Measurements from ENCODE around the gene RNF141.
A peak's percentile ranks its signal among the peaks of the same experiment; 100 is the strongest.

Gene RNF141

DNA sequence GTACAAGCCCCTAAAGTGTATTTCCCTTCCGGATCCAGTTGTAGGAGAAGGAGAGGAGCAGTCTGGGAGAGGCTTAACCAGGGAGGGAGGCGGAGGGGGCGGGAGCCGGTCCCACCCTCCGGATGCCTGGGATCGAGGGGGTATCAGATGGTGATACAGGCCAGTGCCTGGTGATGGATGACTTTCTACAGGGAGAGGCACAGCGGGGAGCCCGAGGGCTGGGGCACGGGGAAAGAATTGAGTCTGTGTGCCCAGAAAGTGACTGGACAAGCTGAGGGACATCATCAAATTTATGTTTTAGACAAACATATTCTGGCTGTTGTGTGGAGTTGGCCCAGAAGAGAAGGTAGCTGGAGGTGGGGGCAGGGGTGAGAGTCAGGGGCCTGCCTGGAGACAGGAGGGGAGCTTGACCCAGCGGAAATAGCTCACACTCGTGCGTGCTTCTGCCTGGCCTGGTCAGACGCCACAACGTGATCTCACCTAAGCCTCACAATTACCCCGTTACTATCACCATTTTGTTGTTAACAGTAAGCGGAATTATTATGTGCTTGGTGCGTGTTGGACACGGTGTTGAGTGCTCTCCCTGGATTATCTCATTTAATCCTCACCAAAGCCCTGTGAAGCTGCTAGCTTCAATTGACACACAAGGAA is 43.5 kb downstream of the RNF141 start:
- no peak for DNase-seq

GRCh38 chr11:10496296-10496936 is 44.6 kb downstream of the RNF141 start:
- peak in 1 of 2 experiments; percentile 12 for DNase-seq

DNA sequence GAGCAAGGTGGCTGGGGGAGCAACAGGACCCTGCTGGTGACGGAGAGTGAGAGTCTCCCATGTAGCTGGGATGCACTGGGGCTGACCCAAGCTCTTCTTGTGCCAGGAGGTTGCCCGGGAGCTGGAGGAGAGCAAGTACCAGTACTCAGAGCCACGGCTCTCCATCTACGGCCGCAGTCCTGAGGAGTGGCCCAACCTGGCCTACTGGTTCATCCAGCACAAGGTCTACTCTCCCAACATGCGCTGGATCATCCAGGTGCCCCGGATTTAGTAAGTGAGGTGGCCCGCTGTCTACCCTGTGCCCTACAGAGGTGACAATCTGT is 45.6 kb downstream of the RNF141 start:
- peak in 1 of 2 experiments; percentile 7 for DNase-seq

- peak in 1 of 2 experiments; percentile 8 for DNase-seq
Observed at GRCh38 chr11:10494636-10495463, 46.1 kb downstream of the RNF141 start.

DNA sequence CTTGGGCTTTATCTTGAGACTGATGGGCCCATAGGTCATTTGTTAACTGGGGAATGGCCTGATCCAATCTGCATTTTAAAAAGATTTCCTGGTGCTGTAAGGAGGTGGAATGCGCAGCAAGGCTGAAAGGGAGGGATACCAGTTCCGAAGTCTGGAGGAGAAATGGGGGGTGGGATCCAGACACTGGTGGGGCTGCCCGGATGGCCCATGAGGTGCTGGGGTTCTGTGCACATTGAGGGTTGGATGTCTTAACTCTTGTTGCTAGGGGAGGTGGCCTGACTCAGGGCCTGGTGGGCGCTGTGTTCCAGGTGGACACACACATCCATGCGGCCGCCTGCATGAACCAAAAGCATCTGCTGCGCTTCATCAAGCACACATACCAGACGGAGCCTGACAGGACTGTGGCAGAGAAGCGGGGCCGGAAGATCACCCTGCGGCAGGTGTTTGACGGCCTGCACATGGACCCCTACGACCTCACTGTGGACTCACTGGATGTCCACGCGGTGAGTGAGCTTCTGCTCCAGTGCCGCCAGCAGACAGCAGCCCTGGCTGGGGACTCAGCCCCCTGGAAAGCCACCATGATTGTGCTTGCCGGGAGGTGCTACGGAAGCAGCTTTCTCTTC is 47.8 kb downstream of the RNF141 start:
- peak in 1 of 2 experiments; percentile 7 for DNase-seq

- peak in 1 of 2 experiments; percentile 1 for DNase-seq
Observed at GRCh38 chr11:10492084-10492483, 48.9 kb downstream of the RNF141 start.

DNA sequence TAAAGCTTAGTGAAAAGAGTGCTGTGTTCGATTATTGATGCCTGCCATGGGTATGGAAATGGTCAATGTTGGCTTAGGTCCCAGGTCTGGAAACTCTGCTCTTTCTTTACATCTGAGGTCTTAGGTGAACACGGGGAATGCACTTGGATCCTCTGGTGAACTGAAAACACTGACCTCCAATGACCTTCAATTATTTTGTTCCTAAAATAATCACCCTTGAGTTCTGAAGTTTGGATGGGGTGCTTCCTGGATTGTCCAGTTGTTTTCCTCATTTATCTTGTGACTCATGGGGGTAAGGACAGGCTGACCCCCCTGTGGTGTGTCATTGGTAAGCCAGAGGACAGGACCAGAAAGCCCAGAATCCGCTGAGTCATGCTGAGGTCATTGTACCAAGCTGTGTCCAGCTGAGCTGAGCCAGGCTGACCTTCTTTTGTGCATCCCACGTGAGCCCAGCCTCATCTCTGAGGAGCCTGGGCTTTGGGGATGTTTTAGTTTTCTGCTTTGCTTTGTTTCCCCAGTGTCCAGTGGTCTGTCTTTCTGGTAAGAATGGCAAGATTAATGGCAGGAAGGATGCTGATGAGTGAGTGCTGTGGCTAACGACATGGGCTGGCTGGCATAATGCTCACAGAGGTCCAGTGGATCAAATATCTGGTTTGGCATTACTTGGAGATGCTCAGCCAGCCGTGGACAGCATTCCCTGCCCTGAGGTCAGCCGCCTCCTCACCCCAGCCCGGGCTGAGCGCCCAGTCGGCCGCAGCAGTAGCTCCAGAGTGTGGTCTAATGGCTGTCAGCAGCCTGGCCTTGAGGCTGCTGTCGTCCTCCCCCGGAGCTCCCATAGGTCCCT is 50.4 kb downstream of the RNF141 start:
- DNase-seq: peak in 1 of 2 experiments; percentile 10

DNA sequence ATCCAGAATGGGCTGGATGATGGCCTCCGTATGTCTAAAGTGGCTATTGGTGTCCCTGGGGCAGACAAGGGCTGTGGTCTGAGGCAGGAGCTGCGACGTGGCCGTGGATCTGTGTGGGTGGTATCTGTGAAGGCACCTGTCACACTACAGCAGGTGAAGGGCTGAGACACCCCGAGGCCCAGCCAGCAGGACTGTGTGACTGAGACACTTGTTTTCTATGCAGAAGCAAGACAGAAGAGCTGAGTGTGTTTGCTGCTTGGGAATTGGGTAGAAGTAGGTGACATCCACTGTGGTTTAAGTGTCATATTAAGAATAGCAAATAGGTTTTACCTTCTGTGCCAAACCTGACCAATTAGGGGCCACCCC is 51.0 kb downstream of the RNF141 start:
- DNase-seq: peak; percentile 14 to 16

DNA sequence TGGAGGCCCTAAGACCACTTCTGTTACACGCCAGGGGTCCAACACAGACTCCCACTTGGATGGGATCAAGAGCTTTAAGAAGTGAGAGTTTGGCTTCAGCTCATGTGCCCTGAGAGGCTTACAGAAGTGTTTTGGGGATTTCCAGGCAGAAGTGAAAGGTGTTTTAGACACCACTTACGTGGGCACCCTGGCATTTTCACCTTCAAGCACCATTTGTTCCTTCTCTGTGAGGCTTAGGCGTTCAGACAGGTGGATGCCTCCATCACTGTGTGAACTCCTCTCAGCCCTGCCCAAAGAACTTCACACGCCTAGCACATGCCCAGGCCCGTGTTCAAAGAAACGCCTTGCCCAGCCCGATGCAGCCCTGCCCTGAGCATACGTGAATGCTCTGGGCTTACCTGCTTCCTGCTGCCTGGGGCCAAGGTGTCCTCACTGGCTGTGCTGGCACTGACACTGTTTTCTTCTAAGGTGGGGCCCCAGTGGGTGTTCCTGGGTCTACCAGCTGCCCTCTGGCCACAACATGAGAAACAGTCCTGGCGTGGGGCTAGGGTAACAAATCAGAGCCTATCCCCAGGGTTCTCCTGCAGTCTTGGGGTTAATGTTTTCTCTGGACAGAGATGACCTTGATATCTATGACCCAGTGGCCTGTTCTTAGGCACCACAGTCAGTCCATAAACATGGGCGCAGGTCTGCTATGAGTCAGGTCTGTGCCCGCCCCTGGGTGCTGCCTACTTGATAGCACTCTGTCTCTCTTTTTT is 51.9 kb downstream of the RNF141 start:
- DNase-seq: peak; percentile 14

DNA sequence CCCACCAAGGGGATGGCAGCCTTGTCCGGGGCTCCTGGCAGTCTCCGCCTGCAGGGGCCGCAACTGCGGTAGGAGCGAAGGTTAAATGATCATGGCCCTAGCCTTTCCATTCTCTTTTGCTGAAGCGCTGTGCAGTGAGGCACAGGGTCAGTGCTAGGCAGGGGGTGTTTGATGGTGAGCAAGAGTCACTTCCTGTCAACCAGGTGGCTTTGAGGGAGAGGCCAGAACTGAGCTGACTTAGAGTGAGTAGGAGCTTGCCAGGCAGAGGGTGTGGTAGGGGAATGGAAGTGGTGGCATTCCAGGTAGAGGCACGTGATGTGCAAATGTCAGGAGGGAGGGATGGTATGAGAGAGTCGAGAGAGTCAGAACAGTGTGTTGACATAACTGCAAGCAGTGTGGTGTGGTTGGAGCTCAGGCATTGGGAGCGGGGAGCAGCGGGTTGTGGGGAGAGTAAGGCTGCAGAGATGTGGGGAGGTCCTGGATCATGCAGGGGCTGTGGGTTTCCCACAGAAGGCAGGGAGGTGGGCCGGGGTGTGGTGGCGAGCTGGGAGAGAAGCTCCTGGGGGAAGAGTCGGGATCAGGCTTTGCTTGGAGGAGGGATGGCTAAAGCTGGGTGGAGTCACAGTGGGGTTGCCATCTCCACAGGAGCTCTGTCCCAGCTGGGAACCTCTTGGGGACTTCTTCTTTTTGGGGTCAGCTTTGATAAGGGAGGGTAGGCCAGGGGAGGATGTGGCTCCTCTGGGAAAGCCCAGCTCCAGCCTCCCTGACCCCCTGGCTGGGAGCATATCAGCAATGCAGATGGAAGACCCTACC is 52.7 kb downstream of the RNF141 start:
- peak; percentile 19 to 20 for DNase-seq

DNA sequence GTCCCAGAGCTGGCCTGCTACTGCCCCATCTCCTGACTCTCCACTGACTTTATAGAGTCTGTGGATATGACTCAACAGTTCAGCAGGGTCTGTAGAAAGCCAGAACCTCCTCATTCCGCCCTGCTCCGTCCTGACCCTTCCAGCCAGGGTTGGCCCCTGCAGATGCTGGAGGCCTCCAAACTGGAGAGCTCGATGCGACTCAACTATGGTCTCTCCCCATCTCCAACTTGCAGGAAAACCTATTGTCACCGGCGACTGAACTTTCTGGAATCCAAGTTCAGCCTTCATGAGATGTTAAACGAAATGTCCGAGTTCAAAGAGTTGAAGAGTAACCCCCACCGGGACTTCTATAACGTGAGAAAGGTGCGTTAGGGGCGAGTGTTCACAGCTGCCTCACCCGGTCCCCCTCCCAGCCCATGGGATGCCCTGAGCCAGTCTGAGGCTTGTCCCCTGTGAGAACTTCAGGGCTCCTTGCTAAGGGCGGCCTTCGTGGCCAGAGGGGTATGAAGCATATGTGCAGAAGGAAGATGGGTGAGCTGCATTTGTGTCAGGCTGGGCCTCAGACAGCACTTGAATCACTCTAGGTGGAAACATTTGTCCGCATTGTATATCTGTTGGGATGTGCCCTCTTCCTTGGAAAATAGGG is 53.9 kb downstream of the RNF141 start:
- DNase-seq: peak; percentile 1 to 12

GRCh38 chr11:10486161-10486840 is 54.7 kb downstream of the RNF141 start:
- DNase-seq: peak in 1 of 2 experiments; percentile 6

- peak in 1 of 2 experiments; percentile 7 for DNase-seq
Observed at GRCh38 chr11:10485646-10486045, 55.3 kb downstream of the RNF141 start.

DNA sequence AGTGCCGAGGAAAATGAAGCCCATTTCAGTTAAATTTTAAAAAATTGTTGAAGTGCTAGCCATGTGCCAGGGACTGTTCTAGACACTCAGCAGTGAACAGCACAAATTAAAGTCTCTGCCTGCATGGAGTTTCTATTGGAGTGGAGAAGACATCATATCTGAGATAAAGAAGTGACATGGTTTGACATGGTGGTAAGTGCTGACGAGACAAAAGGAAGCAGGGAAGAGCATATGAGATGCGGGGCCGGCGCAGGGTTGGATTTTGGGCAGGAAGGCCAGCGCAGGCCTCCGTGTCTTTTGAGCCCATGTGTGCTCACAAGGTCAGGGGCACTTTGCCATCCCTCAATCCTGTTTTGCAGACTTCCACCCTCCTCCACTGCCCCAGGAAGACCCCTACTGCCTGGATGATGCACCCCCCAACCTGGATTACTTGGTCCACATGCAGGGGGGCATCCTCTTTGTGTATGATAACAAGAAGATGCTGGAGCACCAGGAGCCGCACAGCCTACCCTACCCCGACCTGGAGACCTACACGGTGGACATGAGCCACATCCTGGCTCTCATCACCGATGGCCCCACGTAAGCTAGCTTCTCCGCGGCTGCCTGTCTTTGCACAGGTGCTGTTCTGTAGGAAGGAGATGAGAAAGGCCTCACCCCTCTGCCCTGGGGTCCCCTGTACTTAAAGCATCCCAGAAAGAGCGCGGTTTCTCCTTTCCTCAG is 56.4 kb downstream of the RNF141 start:
- peak in 1 of 2 experiments; percentile 0 for DNase-seq

GRCh38 chr11:10483584-10483983 is 57.4 kb downstream of the RNF141 start:
- DNase-seq: peak in 1 of 2 experiments; percentile 10

DNA sequence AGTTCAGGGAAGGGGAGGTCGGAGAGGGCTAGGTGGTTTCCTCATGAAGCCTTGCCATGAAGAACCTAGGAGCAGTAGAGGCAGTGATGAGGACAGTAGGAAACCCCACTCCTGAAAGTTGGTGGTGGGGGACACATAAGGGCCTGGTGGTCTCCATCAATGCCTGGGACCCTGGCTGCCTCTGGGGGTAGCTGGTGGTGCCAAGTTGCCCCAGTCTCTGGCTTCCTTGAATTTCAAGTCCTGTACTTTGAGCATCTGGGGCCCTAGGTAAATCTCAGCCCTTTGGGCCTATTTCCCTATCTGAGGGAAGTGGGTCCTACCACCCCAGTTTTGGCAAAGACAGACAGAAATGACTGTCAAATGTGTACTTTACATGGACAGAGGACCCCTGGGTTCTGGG is 57.8 kb downstream of the RNF141 start:
- no peak for DNase-seq

DNA sequence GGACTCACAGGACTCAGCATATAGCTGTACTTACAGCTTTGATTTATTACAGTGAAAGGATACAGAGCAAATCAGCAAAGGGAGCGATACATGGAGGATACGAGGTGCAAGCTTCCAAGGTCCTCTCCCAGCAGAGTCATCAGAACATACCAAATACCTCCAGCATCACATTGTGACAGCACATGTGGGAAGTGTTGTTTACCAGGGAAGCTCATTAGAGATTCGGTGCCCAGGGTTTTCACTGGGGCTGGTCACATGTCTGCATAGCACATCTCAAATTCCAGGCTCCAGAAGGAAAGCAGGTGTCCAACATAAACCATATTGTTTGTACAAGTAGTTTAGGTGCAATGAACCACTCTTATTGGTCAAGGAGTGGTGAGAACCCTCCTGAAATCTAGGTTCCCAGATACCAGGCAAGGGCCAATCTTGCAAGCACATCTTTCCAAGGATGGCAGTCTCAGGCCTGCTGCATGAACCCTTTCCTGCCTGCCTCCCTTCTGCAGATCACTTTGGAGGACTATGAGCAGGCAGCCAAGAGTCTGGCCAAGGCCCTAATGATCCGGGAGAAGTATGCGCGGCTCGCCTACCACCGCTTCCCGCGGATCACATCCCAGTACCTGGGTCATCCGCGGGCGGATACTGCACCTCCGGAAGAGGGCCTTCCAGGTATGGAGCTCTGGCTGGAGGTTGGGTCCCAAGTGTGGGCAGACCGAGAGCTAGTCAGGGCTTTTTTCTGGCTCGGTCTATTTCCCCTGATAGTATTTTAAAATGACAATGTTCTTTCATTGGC is 59.2 kb downstream of the RNF141 start:
- DNase-seq: no peak

DNA sequence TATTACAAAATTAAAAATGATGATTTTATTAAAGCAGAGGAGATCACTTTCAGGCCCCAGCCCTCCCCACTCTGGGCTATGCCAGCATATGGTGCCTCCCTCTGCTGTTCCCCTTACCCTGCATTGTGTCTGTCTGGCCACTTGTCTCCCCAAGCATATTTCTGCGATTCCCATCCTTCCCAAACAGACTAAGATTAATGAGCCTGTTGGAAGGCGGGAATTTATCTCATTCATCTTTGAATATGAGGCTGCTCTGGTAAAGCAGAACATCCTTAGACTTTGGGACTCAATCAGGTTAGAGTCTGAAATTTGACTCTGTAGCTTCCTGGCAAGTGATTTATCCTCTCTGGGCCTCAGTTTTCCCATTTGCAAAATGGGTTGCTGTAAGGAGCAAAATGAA is 60.2 kb downstream of the RNF141 start:
- no peak for DNase-seq
